Fibroblast of the aortic adventitia (primary cell): ENCODE measurements around the gene DBN1. TPM values are rescaled to one million over a fixed set of nuclear protein-coding genes. Genes with fewer than 3 reads are reported as not detected.

Source experiments
- DNase-seq: peaks from one replicate; pipeline ENCODE4 v3.0.0-alpha.2; 2010; ENCODE audit warnings: low read depth
- H3K4me3 ChIP-seq: 2 replicates; pipeline ENCODE4 v1.5.1; 2011; ENCODE audit warnings: low read depth, mild to moderate bottlenecking, control low read depth, low read length, moderate library complexity
- total RNA-seq: library from RNA; depleted of rRNA; stranded (reverse); fragments of >200 nt; gene quantifications from 2 replicates; pipeline ENCODE4 v1.2.3, GENCODE V29; 2012; ENCODE audit warnings: low replicate concordance
- TF ChIP-seq, protein P1 (sequence below): IDR thresholded peaks from 2 replicates; pipeline ENCODE4 v1.5.1; 2011; ENCODE audit warnings: mild to moderate bottlenecking, low read length, control low read depth, inconsistent platforms; ENCODE audit not compliant: insufficient read depth

DBN1 gene
- total RNA-seq, 1 donor = 188 TPM

DNA sequence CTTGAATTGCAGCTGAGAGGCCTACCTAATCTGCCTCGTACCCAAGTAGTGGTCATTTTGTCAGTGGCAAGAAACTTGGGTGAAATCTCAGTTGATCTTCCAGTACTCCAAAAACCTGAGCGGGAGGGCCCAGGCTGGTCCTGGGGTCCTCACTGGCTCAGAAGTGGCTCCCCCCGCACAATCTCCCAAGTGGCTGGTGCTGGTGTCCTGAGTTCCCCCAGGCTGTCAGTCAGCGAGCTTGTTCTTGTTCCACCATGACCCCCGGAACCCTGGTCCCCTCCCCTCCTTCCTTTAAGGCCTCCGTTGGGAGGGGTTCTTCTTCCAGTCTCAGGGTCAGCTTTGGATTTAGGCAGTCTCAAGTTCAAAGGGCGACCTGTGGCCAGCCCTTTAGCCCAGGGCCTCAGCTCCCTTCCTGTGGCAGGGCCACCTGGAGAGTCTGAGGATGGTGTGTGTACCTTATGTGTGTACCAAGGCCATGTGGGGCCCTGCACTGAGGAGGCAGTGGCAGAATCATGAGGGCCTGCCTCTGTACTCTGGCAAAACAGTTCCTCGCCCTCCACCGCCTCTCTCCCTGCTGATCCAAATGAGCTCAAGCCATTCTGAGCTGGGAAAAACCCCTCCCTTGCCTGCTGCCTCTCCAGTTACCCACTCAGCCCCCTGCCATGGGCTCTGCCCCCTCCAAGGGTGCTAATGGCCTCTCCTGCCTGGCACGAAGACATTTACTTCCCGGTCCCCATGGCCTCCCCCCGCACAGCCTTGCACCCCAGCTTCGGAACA lies 4.5 kb upstream of the DBN1 start:
- DNase-seq = no peak
- no peak overlapping the region for H3K4me3 ChIP-seq
- TF ChIP-seq, protein P1, sequence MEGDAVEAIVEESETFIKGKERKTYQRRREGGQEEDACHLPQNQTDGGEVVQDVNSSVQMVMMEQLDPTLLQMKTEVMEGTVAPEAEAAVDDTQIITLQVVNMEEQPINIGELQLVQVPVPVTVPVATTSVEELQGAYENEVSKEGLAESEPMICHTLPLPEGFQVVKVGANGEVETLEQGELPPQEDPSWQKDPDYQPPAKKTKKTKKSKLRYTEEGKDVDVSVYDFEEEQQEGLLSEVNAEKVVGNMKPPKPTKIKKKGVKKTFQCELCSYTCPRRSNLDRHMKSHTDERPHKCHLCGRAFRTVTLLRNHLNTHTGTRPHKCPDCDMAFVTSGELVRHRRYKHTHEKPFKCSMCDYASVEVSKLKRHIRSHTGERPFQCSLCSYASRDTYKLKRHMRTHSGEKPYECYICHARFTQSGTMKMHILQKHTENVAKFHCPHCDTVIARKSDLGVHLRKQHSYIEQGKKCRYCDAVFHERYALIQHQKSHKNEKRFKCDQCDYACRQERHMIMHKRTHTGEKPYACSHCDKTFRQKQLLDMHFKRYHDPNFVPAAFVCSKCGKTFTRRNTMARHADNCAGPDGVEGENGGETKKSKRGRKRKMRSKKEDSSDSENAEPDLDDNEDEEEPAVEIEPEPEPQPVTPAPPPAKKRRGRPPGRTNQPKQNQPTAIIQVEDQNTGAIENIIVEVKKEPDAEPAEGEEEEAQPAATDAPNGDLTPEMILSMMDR = no peak

- DNase-seq = peak; percentile 95
- no peak overlapping the region for H3K4me3 ChIP-seq
- TF ChIP-seq, protein P1 = no peak
Measured at GRCh38 chr5:177476531-177477233, 3.2 kb upstream of the DBN1 start.

DNA sequence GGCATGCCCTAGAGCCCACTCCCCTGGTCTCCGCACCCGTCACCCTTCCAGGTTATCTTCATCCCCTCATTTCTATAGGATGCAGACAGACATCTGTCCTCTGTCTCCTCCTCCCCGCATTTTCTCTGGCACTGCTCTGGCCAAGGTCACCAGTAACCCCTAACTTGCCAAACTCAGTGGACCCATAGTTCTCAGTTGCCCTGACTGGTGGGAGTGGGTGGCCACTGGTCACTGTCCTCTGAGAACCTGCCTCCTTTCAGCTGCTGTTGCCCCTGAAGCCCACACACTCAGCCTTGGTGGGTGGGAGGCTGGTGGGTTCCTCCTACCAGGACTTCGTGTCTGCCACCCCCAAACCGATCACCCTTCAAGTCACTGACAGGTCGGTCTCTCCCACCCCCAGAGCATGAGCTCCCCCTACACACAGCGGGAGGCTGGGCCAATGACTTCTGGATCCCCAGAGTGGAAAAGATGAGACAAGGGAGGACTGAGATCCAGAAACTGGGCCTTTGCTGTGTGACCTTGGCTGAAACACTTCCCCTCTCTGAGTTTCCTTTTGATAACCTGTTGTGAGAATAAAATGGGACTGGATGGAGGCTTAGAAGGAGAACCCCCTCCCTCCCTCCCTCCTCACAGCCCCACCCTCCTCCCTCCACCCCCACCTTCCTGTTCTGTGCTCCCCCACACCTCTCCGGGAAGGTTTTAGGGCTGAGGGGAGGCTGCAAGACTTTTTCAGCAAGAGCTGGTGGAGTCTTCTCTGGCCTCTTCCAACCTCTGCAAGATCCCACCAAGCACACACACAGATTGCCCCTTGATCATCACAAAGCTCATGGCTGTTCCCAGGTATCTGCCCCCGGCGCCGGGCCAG lies 2.4 kb upstream of the DBN1 start:
- TF ChIP-seq, protein P1 = no peak
- DNase-seq = no peak
- H3K4me3 ChIP-seq = no peak overlapping the region

- H3K4me3 ChIP-seq = no peak overlapping the region
- TF ChIP-seq, protein P1 = no peak
- DNase-seq = no peak
Measured at GRCh38 chr5:177474846-177475562, 1.6 kb upstream of the DBN1 start.

- TF ChIP-seq, protein P1 = no peak
- DNase-seq = no peak
- H3K4me3 ChIP-seq = no peak overlapping the region
Measured at GRCh38 chr5:177474002-177474476, 605 bp upstream of the DBN1 start.
